A549 (cell line): ENCODE measurements around the gene GPR89A. TPM values are rescaled to one million over a fixed set of nuclear protein-coding genes. Genes with fewer than 3 reads are reported as not detected.
"Not testable (repeated sequence)": the region's sequence is repeated elsewhere in the genome, so short reads cannot be mapped to it uniquely, and the experiment has no call there.

Experiments
- ATAC-seq, 2 experiments: fragments of 200-7000 bp in 1 of 2; fragments of >200 bp in 1 of 2; cut with Nextera tagmentation in 1 of 2; cut with Tn5 transposase in 1 of 2; 3 replicates each; pipeline versions ENCODE4 v1.8.0 to v1.9.1; 2018 to 2020; ENCODE audit warnings: mild to moderate bottlenecking in 1 of 2, moderate library complexity in 1 of 2
- CTCF ChIA-PET: fragments of 300-600 bp; sonication (Branson Sonifier 250); formaldehyde crosslinking; extraction: SDS; loops from one replicate; lab custom pipeline; 2021; ENCODE audit warnings: antibody characterized with exemption, inconsistent platforms; lab: Yijun Ruan, JAX
- POLR2A ChIA-PET: fragments of 350-600 bp; formaldehyde crosslinking; extraction: SDS; loops from one replicate; lab custom pipeline; 2021; ENCODE audit warnings: antibody characterized with exemption, inconsistent platforms; lab: Yijun Ruan, JAX
- DNase-seq, 2 experiments: peaks; one replicate each; pipeline versions ENCODE4 v3.0.0 to v3.0.0-alpha.2; 2011 to 2016; ENCODE audit warnings: low read depth in 1 of 2, low spot score in 1 of 2
- FAIRE-seq: peaks from 2 replicates; lab custom pipeline; 2011; peaks lifted over from hg19 to GRCh38; lab: Jason Lieb, UNC
- H3K27ac ChIP-seq, 2 experiments: fragments of >200 bp; sonication (Bioruptor Twin); formaldehyde crosslinking; 3 replicates each; pipeline ENCODE4 v1.5.1; 2016 to 2017
- H3K4me1 ChIP-seq: fragments of >200 bp; sonication (Bioruptor Twin); formaldehyde crosslinking; 3 replicates; pipeline ENCODE4 v1.6.1; 2016
- H3K4me2 ChIP-seq: fragments of >200 bp; sonication (Bioruptor Twin); formaldehyde crosslinking; 3 replicates; pipeline ENCODE4 v1.6.1; 2016
- H3K4me3 ChIP-seq: fragments of >200 bp; sonication (Bioruptor Twin); formaldehyde crosslinking; 3 replicates; pipeline ENCODE4 v1.5.1; 2016
- H3K9me3 ChIP-seq: fragments of >200 bp; sonication (Bioruptor Twin); formaldehyde crosslinking; 3 replicates; pipeline ENCODE4 v1.6.1; 2016
- BCL3 ChIP-seq: fragments of >200 bp; sonication (Bioruptor Twin); formaldehyde crosslinking; IDR thresholded peaks from 3 replicates; pipeline ENCODE4 v1.6.1; 2016
- FOSL2 ChIP-seq, 2 experiments: fragments of 450-650 bp in 1 of 2; fragments of >200 bp in 1 of 2; sonication (Bioruptor Twin) in 1 of 2; formaldehyde crosslinking; IDR thresholded peaks; 2 replicates each; pipeline versions ENCODE4 v1.5.0 to v1.6.1; 2016 to 2020; ENCODE audit warnings: mild to moderate bottlenecking in 1 of 2, moderate library complexity in 1 of 2
- JUN ChIP-seq, 2 experiments: fragments of >200 bp; sonication (Bioruptor Twin); formaldehyde crosslinking; IDR thresholded peaks; 2 replicates in 1 of 2; 3 replicates in 1 of 2; pipeline ENCODE4 v1.6.1; 2016 to 2017
- KDM5A ChIP-seq: fragments of 200-600 bp; sonication (generic); IDR thresholded peaks from 2 replicates; pipeline ENCODE4 v1.6.1; 2016; ENCODE audit warnings: antibody characterized with exemption, mild to moderate bottlenecking
- MAX ChIP-seq: IDR thresholded peaks from 2 replicates; pipeline ENCODE4 v1.6.1; 2012
- PHF8 ChIP-seq: fragments of 200-600 bp; sonication (generic); IDR thresholded peaks from 2 replicates; pipeline ENCODE4 v1.6.1; 2016; ENCODE audit warnings: low read depth, mild to moderate bottlenecking, antibody characterized with exemption, moderate library complexity, borderline replicate concordance
- POLR2A ChIP-seq: IDR thresholded peaks from 2 replicates; pipeline ENCODE4 v1.6.1; 2012; ENCODE audit warnings: mild to moderate bottlenecking, low read length
- RAD21 ChIP-seq, 2 experiments: fragments of >200 bp in 1 of 2; sonication (Bioruptor Twin) in 1 of 2; formaldehyde crosslinking in 1 of 2; IDR thresholded peaks in 1 of 2; conservative IDR thresholded peaks in 1 of 2; 2 replicates in 1 of 2; 3 replicates in 1 of 2; pipeline ENCODE4 v1.6.1; 2012 to 2018; ENCODE audit warnings: inconsistent platforms in 1 of 2
- WGBS: methylation state at CpG from one replicate; pipeline ENCODE4 v1.1.6; 2017; ENCODE audit errors: missing lambda C conversion rate; 5-methylcytosine and 5-hydroxymethylcytosine counted together
- polyA minus RNA-seq: library from RNA; depleted of rRNA, polyadenylated mRNA; stranded (reverse); fragments of >200 nt; gene quantifications from 2 replicates; pipeline ENCODE4 v1.2.3, GENCODE V29; 2011; rRNA and poly(A)+ RNA removed
- polyA plus RNA-seq, 4 experiments: library from polyadenylated mRNA; depleted of rRNA in 3 of 4; stranded (reverse); fragments of >200 nt; fragmentation: RNase III in 1 of 4; extraction: RNeasy Plus Mini Kit Qiagen cat#74134 plus additional on column Dnase treatment in 1 of 4; gene quantifications; 2 replicates in 3 of 4; 3 replicates in 1 of 4; pipeline ENCODE4 v1.2.3, GENCODE V29; 2011 to 2017
- TF ChIP-seq, protein P1 (sequence below): fragments of >200 bp; sonication (Bioruptor Twin); formaldehyde crosslinking; IDR thresholded peaks from 3 replicates; pipeline ENCODE4 v1.5.1; 2016

GPR89A gene
- polyA plus RNA-seq (2011; rRNA removed) = 33.8 and 36.6 TPM in 2 replicates
- 7.6 and 8.6 TPM in 2 replicates for polyA plus RNA-seq (2012; cell fraction: cytosol; rRNA removed)
- 10.4 and 17.8 TPM in 2 replicates for polyA plus RNA-seq (2012; cell fraction: nucleus; rRNA removed)
- 15.2 to 16.7 TPM (median 16.5 TPM) in 3 replicates for polyA plus RNA-seq (2017; fragmentation: RNase III; extraction: RNeasy Plus Mini Kit Qiagen cat#74134 plus additional on column Dnase treatment)
- 24.4 and 25.4 TPM in 2 replicates for polyA minus RNA-seq

GRCh38 chr1:145607833-145608733 is at the start of gene GPR89A:
TSS of gene GPR89A (plus strand) at chr1:145607988. CDS start at chr1:145608134, 146 bp downstream.
- 0% methylated on average over 19 of the region's 71 CpGs for WGBS
- FAIRE-seq = peak; percentile 89
- POLR2A ChIA-PET = not testable (repeated sequence)

DNA sequence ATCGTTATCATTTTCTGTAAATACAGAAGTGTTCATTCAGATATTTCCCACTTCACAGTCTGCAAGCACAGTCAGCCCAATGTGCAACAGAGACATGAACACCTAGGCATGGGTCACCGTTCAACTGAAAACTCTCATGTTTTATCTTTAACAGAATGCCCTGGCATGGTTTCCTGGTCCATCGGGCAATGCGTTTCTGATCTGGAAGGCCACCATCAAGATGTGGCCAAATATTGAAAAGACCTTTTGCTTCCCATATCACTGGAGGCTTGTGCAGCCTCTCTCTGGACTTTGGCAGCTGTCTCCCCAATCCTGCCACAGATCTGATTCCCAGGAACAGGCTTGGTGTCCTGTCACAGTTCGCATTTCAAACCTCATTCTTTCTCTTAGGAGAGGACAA is 21.0 kb upstream of the GPR89A start:
- POLR2A ChIA-PET, ATAC-seq, H3K4me1 ChIP-seq, FAIRE-seq, DNase-seq, H3K4me2 ChIP-seq, CTCF ChIA-PET, H3K4me3 ChIP-seq, H3K9me3 ChIP-seq, H3K27ac ChIP-seq: not testable (repeated sequence)
- WGBS = 60% methylated on average over 5 of the region's 5 CpGs

More at GRCh38 chr1:145607833-145608733, at the start of gene GPR89A:
- Histone ChIP-seq H3K4me2 (peak within 1 kb of the TSS; percentile 85), H3K4me3 (peak within 1 kb of the TSS; percentile 68), H3K27ac (peak within 1 kb of the TSS; percentile 83 to 87)
- H3K4me1 ChIP-seq; CTCF ChIA-PET; H3K9me3 ChIP-seq; TF ChIP-seq FOSL2 (IDR thresholded peaks at IDR 0.05): not testable (repeated sequence)
- ATAC-seq (peak; percentile 98 to 99), DNase-seq (peak; percentile 54 to 91)
- TF ChIP-seq POLR2A (peak; percentile 93), PHF8 (peak; percentile 84), KDM5A (peak; percentile 63; the same call in 1 of the 2 replicates), MAX (peak; percentile 32; the same call in 1 of the 2 replicates), BCL3 (peak; percentile 31; the same call in 1 of the 3 replicates), JUN (IDR thresholded peaks at IDR 0.05) (peak in 1 of 2 experiments; percentile 60; a peak in 2 of 5 replicates), FOSL2 (CRISPR knock-in tag; IDR thresholded peaks at IDR 0.05) (0 out of 2 replicates have a peak, but pooled peaks have one; percentile 19)

- ATAC-seq, DNase-seq, FAIRE-seq, H3K4me3 ChIP-seq, H3K27ac ChIP-seq, H3K4me2 ChIP-seq, CTCF ChIA-PET, H3K9me3 ChIP-seq, H3K4me1 ChIP-seq, POLR2A ChIA-PET: not testable (repeated sequence)
- WGBS = 12% methylated on average over 5 of the region's 7 CpGs
- TF ChIP-seq, protein P1, sequence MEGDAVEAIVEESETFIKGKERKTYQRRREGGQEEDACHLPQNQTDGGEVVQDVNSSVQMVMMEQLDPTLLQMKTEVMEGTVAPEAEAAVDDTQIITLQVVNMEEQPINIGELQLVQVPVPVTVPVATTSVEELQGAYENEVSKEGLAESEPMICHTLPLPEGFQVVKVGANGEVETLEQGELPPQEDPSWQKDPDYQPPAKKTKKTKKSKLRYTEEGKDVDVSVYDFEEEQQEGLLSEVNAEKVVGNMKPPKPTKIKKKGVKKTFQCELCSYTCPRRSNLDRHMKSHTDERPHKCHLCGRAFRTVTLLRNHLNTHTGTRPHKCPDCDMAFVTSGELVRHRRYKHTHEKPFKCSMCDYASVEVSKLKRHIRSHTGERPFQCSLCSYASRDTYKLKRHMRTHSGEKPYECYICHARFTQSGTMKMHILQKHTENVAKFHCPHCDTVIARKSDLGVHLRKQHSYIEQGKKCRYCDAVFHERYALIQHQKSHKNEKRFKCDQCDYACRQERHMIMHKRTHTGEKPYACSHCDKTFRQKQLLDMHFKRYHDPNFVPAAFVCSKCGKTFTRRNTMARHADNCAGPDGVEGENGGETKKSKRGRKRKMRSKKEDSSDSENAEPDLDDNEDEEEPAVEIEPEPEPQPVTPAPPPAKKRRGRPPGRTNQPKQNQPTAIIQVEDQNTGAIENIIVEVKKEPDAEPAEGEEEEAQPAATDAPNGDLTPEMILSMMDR = 0 out of 3 replicates have a peak, but pooled peaks have one; percentile 6
- TF ChIP-seq RAD21 (conservative IDR thresholded peaks at IDR 0.05 in 1 of 2, IDR thresholded peaks at IDR 0.05 in 1 of 2) = 0 out of 5 replicates have a peak, but pooled peaks of 1 of the 2 experiments have one; percentile 4
Measured at GRCh38 chr1:145590806-145591205, 17.0 kb upstream of the GPR89A start.

DNA sequence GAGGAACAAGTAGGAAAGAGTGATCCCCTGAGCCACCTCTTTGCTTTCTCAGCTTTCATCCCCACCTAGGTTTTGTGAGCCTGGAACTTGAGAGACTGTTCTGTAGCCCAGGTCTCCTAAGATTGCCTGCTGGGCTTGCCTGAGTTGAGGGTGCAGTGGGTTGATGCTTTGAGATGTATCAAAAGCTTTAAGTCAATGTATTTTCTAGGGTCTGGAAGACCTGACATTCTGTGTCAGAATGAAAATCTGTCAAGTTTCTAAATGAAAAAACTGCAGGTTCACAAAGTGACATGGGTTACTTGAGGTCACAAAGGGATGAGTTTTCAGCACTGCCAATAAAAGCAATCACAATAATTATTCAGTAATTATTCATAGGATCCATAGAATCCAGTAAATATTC is 15.4 kb upstream of the GPR89A start:
- H3K4me3 ChIP-seq, POLR2A ChIA-PET, H3K4me2 ChIP-seq, ATAC-seq, H3K9me3 ChIP-seq, H3K4me1 ChIP-seq, FAIRE-seq, DNase-seq, H3K27ac ChIP-seq: not testable (repeated sequence)
- CTCF ChIA-PET = interaction anchor here (1.0 kb wide), 1 partner anchor 128 kb away, joined by 5 read pairs; no protein-coding TSS in a partner anchor

DNA sequence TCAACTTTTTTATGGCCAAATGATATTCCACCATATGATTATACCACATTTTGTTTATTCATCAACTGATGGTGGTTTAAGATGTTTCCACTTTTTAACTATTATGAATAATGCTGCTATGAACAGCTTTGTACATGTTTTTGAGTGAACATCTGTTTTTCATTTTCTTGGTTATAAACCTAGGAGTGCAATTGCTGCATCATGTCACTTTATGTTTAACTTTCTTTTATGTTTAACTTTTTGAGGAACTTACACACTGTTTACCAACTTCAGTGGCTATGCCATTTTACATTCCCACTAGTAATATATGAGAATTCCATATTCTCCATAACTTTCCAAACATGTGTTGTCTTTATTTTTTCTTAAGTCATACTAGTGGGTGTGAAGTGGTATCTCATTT is 12.4 kb upstream of the GPR89A start:
- H3K4me1 ChIP-seq, H3K4me3 ChIP-seq, H3K27ac ChIP-seq, CTCF ChIA-PET, FAIRE-seq, H3K4me2 ChIP-seq, H3K9me3 ChIP-seq, DNase-seq, POLR2A ChIA-PET, ATAC-seq: not testable (repeated sequence)

DNA sequence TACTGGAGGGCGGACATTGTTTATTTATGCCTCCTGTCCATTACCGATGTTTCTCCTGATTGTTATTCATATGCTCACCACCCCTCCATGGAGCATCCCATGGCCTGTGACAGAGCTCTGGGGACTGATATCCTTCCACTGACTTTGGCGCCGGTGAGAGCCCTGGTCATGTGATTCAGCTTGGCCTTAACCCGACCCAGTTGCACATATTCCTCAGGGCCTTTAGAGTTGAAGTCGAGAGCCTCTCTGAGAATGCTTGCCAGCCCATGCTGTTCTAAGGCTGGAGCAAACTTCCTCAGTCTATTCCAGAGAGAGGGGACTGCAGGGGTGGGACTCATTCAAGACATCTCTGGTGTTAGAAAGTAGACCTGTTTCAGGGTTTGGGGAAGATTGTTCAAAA is 11.6 kb upstream of the GPR89A start:
- FAIRE-seq, ATAC-seq, H3K27ac ChIP-seq, H3K4me3 ChIP-seq, DNase-seq, CTCF ChIA-PET, H3K9me3 ChIP-seq, H3K4me1 ChIP-seq, POLR2A ChIA-PET, H3K4me2 ChIP-seq: not testable (repeated sequence)
- 77% methylated on average over 6 of the region's 6 CpGs for WGBS

DNA sequence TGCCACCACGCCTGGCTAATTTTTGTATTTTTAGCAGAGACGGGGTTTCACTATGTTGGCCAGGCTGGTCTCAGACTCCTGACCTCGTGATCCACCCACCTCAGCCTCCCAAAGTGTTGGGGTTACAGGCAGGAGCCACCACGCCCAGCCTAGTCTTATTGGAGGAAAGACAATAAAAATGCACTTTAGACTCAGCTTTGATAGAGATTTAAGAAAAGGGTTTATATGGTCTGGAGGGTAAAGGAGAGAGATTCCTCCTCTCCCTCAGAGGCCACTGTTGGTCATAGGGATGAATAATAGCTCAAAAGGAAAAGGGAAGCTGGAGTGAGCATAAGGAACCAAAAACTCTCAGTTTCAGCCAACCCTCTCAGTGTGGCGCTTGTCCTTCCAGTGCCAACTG is 8.4 kb upstream of the GPR89A start:
- H3K4me1 ChIP-seq, DNase-seq, POLR2A ChIA-PET, ATAC-seq, H3K4me3 ChIP-seq, FAIRE-seq, H3K27ac ChIP-seq, H3K4me2 ChIP-seq, H3K9me3 ChIP-seq: not testable (repeated sequence)
- 69% methylated on average over 5 of the region's 5 CpGs for WGBS
- CTCF ChIA-PET = interaction anchor here (0.9 kb wide), 1 partner anchor 122 kb away, joined by 5 read pairs; no protein-coding TSS in a partner anchor
